Adrenal gland (tissue), 5 donors: ENCODE data around the gene AGO1.

Experiments
- CTCF ChIP-seq, 6 experiments: fragments of 450-650 bp in 4 of 6; fragments of 200-600 bp in 2 of 6; sonication (generic) in 1 of 6; IDR thresholded peaks; 1 replicate in 5 of 6; 2 replicates in 1 of 6; pipeline versions ENCODE4 v1.5.1 to v1.8.0; 2016 to 2021; ENCODE audit warnings: antibody characterized with exemption in 6 of 6, mild to moderate bottlenecking in 2 of 6, moderate library complexity in 1 of 6
- POLR2A ChIP-seq, 2 donors: fragments of 450-650 bp; IDR thresholded peaks; one replicate each; pipeline ENCODE4 v1.6.1; 2017; ENCODE audit warnings: antibody characterized with exemption in 2 of 2, mild to moderate bottlenecking in 2 of 2, moderate library complexity in 1 of 2
- donor health status: DM: no; HTN: no; CAD: no.

- TF ChIP-seq POLR2A (IDR thresholded peaks at IDR 0.05) (no peak), CTCF (IDR thresholded peaks at IDR 0.05) (no peak)
Observed at GRCh38 chr1:35929730-35930592, 47.0 kb downstream of the AGO1 start.
